NOMO-1 treated with DMSO at 0.1 percent for 48 hours (cell line): Measurements from ENCODE around the gene KCNS1.

Source experiments
- DNase-seq: peaks from one replicate; lab custom pipeline; 2025; ENCODE audit not compliant: unreplicated experiment; lab: John Stamatoyannopoulos, UW

The KCNS1 gene

GRCh38 chr20:45109634-45110033 lies 8.7 kb upstream of the KCNS1 start:
- no peak for DNase-seq

- DNase-seq = no peak
Measured at GRCh38 chr20:45105317-45105716, 4.4 kb upstream of the KCNS1 start.

- DNase-seq = peak; percentile 29
Measured at GRCh38 chr20:45104786-45105185, 3.9 kb upstream of the KCNS1 start.

GRCh38 chr20:45103072-45103471 lies 2.1 kb upstream of the KCNS1 start:
- no peak for DNase-seq

GRCh38 chr20:45101333-45101850 lies 465 bp upstream of the KCNS1 start:
- DNase-seq = no peak

- no peak for DNase-seq
Measured at GRCh38 chr20:45098103-45098773, 2.7 kb downstream of the KCNS1 start.

GRCh38 chr20:45097485-45098102 lies 3.3 kb downstream of the KCNS1 start:
- peak; percentile 54 for DNase-seq

- no peak for DNase-seq
Measured at GRCh38 chr20:45096781-45097180, 4.1 kb downstream of the KCNS1 start.

- DNase-seq = peak; percentile 48
Measured at GRCh38 chr20:45095805-45096238, 5.1 kb downstream of the KCNS1 start.

- no peak for DNase-seq
Measured at GRCh38 chr20:45094864-45095574, 5.9 kb downstream of the KCNS1 start.

GRCh38 chr20:45094201-45094600 lies 6.7 kb downstream of the KCNS1 start:
- DNase-seq = no peak

- DNase-seq = no peak
Measured at GRCh38 chr20:45092898-45093297, 8.0 kb downstream of the KCNS1 start.

- no peak for DNase-seq
Measured at GRCh38 chr20:45091366-45091765, 9.6 kb downstream of the KCNS1 start.

GRCh38 chr20:45090481-45090880 lies 10.4 kb downstream of the KCNS1 start:
- DNase-seq = no peak

- no peak for DNase-seq
Measured at GRCh38 chr20:45088247-45088646, 12.7 kb downstream of the KCNS1 start.

GRCh38 chr20:45087814-45088213 lies 13.1 kb downstream of the KCNS1 start:
- no peak for DNase-seq

GRCh38 chr20:45087097-45087790 lies 13.7 kb downstream of the KCNS1 start:
- peak; percentile 74 for DNase-seq

GRCh38 chr20:45085867-45086266 lies 15.1 kb downstream of the KCNS1 start:
- no peak for DNase-seq

GRCh38 chr20:45085289-45085688 lies 15.6 kb downstream of the KCNS1 start:
- no peak for DNase-seq

- DNase-seq = no peak
Measured at GRCh38 chr20:45083127-45083526, 17.8 kb downstream of the KCNS1 start.

- DNase-seq = no peak
Measured at GRCh38 chr20:45082468-45082867, 18.5 kb downstream of the KCNS1 start.
